ENCODE measurements around the gene LIF. TPM values are rescaled to one million over a fixed set of nuclear protein-coding genes. Genes with fewer than 3 reads are reported as not detected.
"Not testable (repeated sequence)": the region's sequence is repeated elsewhere in the genome, so short reads cannot be mapped to it uniquely, and the experiment has no call there.

LIF gene
- total RNA-seq, 1 experiment from 2014 or later, result not detected

GRCh38 chr22:30239488-30240405 lies 6.8 kb downstream of the LIF start:
- Histone ChIP-seq H3K4me3 (ENCODE audit: low read length) (no peak overlapping the region), H4K20me1 (ENCODE audit: insufficient read depth, low read depth, low read length) (no peaks in the 10 kb centered on the region), H3K27ac (ENCODE audit: low read length) (no peak overlapping the region), H3K36me3 (ENCODE audit: insufficient read depth, low read length) (no peaks in the 10 kb centered on the region), H3K9me2 (replicated peaks; ENCODE audit: insufficient read depth, low read length) (no peaks in the 10 kb centered on the region), H2AFZ (ENCODE audit: low read length) (no peak overlapping the region), H3K27me3 (ENCODE audit: low read length) (no peaks in the 10 kb centered on the region), H3K9me3 (ENCODE audit: low read length) (no peaks in the 10 kb centered on the region), H3K9ac (ENCODE audit: low read length) (no peak overlapping the region), H3K4me2 (ENCODE audit: low read depth, low read length, poor library complexity, severe bottlenecking) (no peak overlapping the region), H3K4me1 (ENCODE audit: low read length) (peaks cover 2% of the 10 kb centered on the region; the same call in 1 of the 2 replicates), H3K79me2 (ENCODE audit: low read length) (no peaks in the 10 kb centered on the region)
- no peak for DNase-seq

GRCh38 chr22:30238661-30239487 lies 7.7 kb downstream of the LIF start:
- Histone ChIP-seq H3K27me3 (ENCODE audit: low read length) (no peaks in the 10 kb centered on the region), H3K9me2 (replicated peaks; ENCODE audit: insufficient read depth, low read length) (no peaks in the 10 kb centered on the region), H3K27ac (ENCODE audit: low read length) (no peak overlapping the region), H3K4me3 (ENCODE audit: low read length) (no peak overlapping the region), H3K4me2 (ENCODE audit: low read depth, low read length, poor library complexity, severe bottlenecking) (no peak overlapping the region), H3K79me2 (ENCODE audit: low read length) (no peaks in the 10 kb centered on the region), H3K9me3 (ENCODE audit: low read length) (no peaks in the 10 kb centered on the region), H3K36me3 (ENCODE audit: insufficient read depth, low read length) (no peaks in the 10 kb centered on the region), H2AFZ (ENCODE audit: low read length) (no peak overlapping the region), H4K20me1 (ENCODE audit: insufficient read depth, low read depth, low read length) (no peaks in the 10 kb centered on the region), H3K9ac (ENCODE audit: low read length) (no peak overlapping the region), H3K4me1 (ENCODE audit: low read length) (peaks cover 2% of the 10 kb centered on the region; the same call in 1 of the 2 replicates)
- no peak for DNase-seq

- H3K27ac ChIP-seq (ENCODE audit: low read length), result no peak overlapping the region
- no peak overlapping the region for H2AFZ ChIP-seq (ENCODE audit: low read length)
- DNase-seq, result no peak
- no peaks in the 10 kb centered on the region for H3K9me3 ChIP-seq (ENCODE audit: low read length)
- no peak overlapping the region for H3K4me3 ChIP-seq (ENCODE audit: low read length)
- H3K4me2 ChIP-seq (ENCODE audit: low read depth, low read length, poor library complexity, severe bottlenecking), result no peak overlapping the region
- no peaks in the 10 kb centered on the region for H4K20me1 ChIP-seq (ENCODE audit: insufficient read depth, low read depth, low read length)
- no peaks in the 10 kb centered on the region for H3K27me3 ChIP-seq (ENCODE audit: low read length)
- no peak overlapping the region for H3K9ac ChIP-seq (ENCODE audit: low read length)
- H3K4me1 ChIP-seq (ENCODE audit: low read length), result peaks cover 2% of the 10 kb centered on the region; the same call in 1 of the 2 replicates
- H3K79me2 ChIP-seq (ENCODE audit: low read length), result no peaks in the 10 kb centered on the region
- no peaks in the 10 kb centered on the region for H3K36me3 ChIP-seq (ENCODE audit: insufficient read depth, low read length)
- H3K9me2 ChIP-seq (replicated peaks; ENCODE audit: insufficient read depth, low read length), result no peaks in the 10 kb centered on the region
Measured at GRCh38 chr22:30238136-30238535, 8.4 kb downstream of the LIF start.

- Histone ChIP-seq H2AFZ (ENCODE audit: low read length) (no peak overlapping the region), H3K9me3 (ENCODE audit: low read length) (no peaks in the 10 kb centered on the region), H3K36me3 (ENCODE audit: insufficient read depth, low read length) (no peaks in the 10 kb centered on the region), H4K20me1 (ENCODE audit: insufficient read depth, low read depth, low read length) (no peaks in the 10 kb centered on the region), H3K27me3 (ENCODE audit: low read length) (no peaks in the 10 kb centered on the region), H3K9ac (ENCODE audit: low read length) (no peak overlapping the region), H3K4me3 (ENCODE audit: low read length) (no peak overlapping the region), H3K27ac (ENCODE audit: low read length) (no peak overlapping the region), H3K4me1 (ENCODE audit: low read length) (peaks cover 2% of the 10 kb centered on the region; the same call in 1 of the 2 replicates), H3K4me2 (ENCODE audit: low read depth, low read length, poor library complexity, severe bottlenecking) (no peak overlapping the region), H3K79me2 (ENCODE audit: low read length) (no peaks in the 10 kb centered on the region), H3K9me2 (replicated peaks; ENCODE audit: insufficient read depth, low read length) (no peaks in the 10 kb centered on the region)
- DNase-seq, result no peak
Measured at GRCh38 chr22:30236875-30237274, 9.7 kb downstream of the LIF start.

- no peaks in the 10 kb centered on the region for H3K9me3 ChIP-seq (ENCODE audit: low read length)
- no peak overlapping the region for H3K27ac ChIP-seq (ENCODE audit: low read length)
- no peak overlapping the region for H3K4me2 ChIP-seq (ENCODE audit: low read depth, low read length, poor library complexity, severe bottlenecking)
- H3K9ac ChIP-seq (ENCODE audit: low read length), result no peak overlapping the region
- no peak overlapping the region for H2AFZ ChIP-seq (ENCODE audit: low read length)
- H3K9me2 ChIP-seq (replicated peaks; ENCODE audit: insufficient read depth, low read length), result no peaks in the 10 kb centered on the region
- DNase-seq, result no peak
- H3K4me1 ChIP-seq (ENCODE audit: low read length), result no peaks in the 10 kb centered on the region; the same call in 1 of the 2 replicates
- H3K27me3 ChIP-seq (ENCODE audit: low read length), result no peaks in the 10 kb centered on the region
- H3K79me2 ChIP-seq (ENCODE audit: low read length), result no peaks in the 10 kb centered on the region
- no peaks in the 10 kb centered on the region for H4K20me1 ChIP-seq (ENCODE audit: insufficient read depth, low read depth, low read length)
- H3K4me3 ChIP-seq (ENCODE audit: low read length), result no peak overlapping the region
- no peaks in the 10 kb centered on the region for H3K36me3 ChIP-seq (ENCODE audit: insufficient read depth, low read length)
Measured at GRCh38 chr22:30235687-30236170, 10.8 kb downstream of the LIF start.

GRCh38 chr22:30234786-30235470 lies 11.6 kb downstream of the LIF start:
- Histone ChIP-seq H3K27me3 (ENCODE audit: low read length) (no peaks in the 10 kb centered on the region), H3K36me3 (ENCODE audit: insufficient read depth, low read length) (no peaks in the 10 kb centered on the region), H3K79me2 (ENCODE audit: low read length) (no peaks in the 10 kb centered on the region), H4K20me1 (ENCODE audit: insufficient read depth, low read depth, low read length) (no peaks in the 10 kb centered on the region), H3K4me2 (ENCODE audit: low read depth, low read length, poor library complexity, severe bottlenecking) (no peak overlapping the region), H3K9me3 (ENCODE audit: low read length) (no peaks in the 10 kb centered on the region), H3K9ac (ENCODE audit: low read length) (no peak overlapping the region), H3K9me2 (replicated peaks; ENCODE audit: insufficient read depth, low read length) (no peaks in the 10 kb centered on the region), H3K4me1 (ENCODE audit: low read length) (no peaks in the 10 kb centered on the region), H2AFZ (ENCODE audit: low read length) (no peak overlapping the region), H3K4me3 (ENCODE audit: low read length) (no peak overlapping the region), H3K27ac (ENCODE audit: low read length) (no peak overlapping the region)
- no peak for DNase-seq

GRCh38 chr22:30234325-30234724 lies 12.2 kb downstream of the LIF start:
- H3K4me2 ChIP-seq (ENCODE audit: low read depth, low read length, poor library complexity, severe bottlenecking); H3K9ac ChIP-seq (ENCODE audit: low read length); H3K79me2 ChIP-seq (ENCODE audit: low read length); H3K9me2 ChIP-seq (replicated peaks; ENCODE audit: insufficient read depth, low read length); H3K9me3 ChIP-seq (ENCODE audit: low read length); H3K4me3 ChIP-seq (ENCODE audit: low read length); H2AFZ ChIP-seq (ENCODE audit: low read length); H4K20me1 ChIP-seq (ENCODE audit: insufficient read depth, low read depth, low read length); H3K4me1 ChIP-seq (ENCODE audit: low read length); DNase-seq; H3K36me3 ChIP-seq (ENCODE audit: insufficient read depth, low read length); H3K27ac ChIP-seq (ENCODE audit: low read length); H3K27me3 ChIP-seq (ENCODE audit: low read length): not testable (repeated sequence)

Data from Karpas-422 (cell line).